Measurements from ENCODE around the gene PAM. TPM values are rescaled to one million over a fixed set of nuclear protein-coding genes. Genes with fewer than 3 reads are reported as not detected.
"Not testable (repeated sequence)": the region's sequence is repeated elsewhere in the genome, so short reads cannot be mapped to it uniquely, and the experiment has no call there.

PAM gene
- total RNA-seq, 4 donors from 2014 or later = 73.0 to 181 (median 138) TPM

- no peaks in the 10 kb centered on the region for H3K36me3 ChIP-seq
- no peak for DNase-seq
- 50 to 62% methylated on average over 1 of the region's 1 CpG for WGBS, 2 donors (ENCODE audit: low coverage in 1 of 2)
- intact Hi-C loops (cut with DNase I; ENCODE audit: low total_unique reads) (no loop called here), in situ Hi-C loops (cut with MboI; ENCODE audit: low pct_ligation_motif_present in 1 of 4, low pct_unique_long_range_greater_than_20kb in 1 of 4, low sequenced_read_pairs in 3 of 4) (loop anchor here in 2 of 4 donors (10.0 to 25.0 kb wide), 2 partner anchors 362 to 364 kb away; no protein-coding TSS in a partner anchor)
- H3K27ac ChIP-seq = no peak overlapping the region
- TF ChIP-seq, protein P1, sequence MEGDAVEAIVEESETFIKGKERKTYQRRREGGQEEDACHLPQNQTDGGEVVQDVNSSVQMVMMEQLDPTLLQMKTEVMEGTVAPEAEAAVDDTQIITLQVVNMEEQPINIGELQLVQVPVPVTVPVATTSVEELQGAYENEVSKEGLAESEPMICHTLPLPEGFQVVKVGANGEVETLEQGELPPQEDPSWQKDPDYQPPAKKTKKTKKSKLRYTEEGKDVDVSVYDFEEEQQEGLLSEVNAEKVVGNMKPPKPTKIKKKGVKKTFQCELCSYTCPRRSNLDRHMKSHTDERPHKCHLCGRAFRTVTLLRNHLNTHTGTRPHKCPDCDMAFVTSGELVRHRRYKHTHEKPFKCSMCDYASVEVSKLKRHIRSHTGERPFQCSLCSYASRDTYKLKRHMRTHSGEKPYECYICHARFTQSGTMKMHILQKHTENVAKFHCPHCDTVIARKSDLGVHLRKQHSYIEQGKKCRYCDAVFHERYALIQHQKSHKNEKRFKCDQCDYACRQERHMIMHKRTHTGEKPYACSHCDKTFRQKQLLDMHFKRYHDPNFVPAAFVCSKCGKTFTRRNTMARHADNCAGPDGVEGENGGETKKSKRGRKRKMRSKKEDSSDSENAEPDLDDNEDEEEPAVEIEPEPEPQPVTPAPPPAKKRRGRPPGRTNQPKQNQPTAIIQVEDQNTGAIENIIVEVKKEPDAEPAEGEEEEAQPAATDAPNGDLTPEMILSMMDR (IDR thresholded peaks at IDR 0.05) = no peak
- TF ChIP-seq POLR2A (IDR thresholded peaks at IDR 0.05) = no peak
- no peak for TF ChIP-seq EP300 (IDR thresholded peaks at IDR 0.05; ENCODE audit: low read depth)
- TF ChIP-seq POLR2AphosphoS5 (IDR thresholded peaks at IDR 0.05) = no peak
- no peaks in the 10 kb centered on the region for H3K9me3 ChIP-seq
- no peaks in the 10 kb centered on the region for H3K27me3 ChIP-seq
- H3K4me1 ChIP-seq = peaks cover 0 to 9% (median 2%) of the 10 kb centered on the region in 4 donors
- no peak overlapping the region for H3K4me3 ChIP-seq
Measured at GRCh38 chr5:102773133-102773532, 18.0 kb downstream of the PAM start.

GRCh38 chr5:102775756-102776155 is 20.7 kb downstream of the PAM start:
- H3K36me3 ChIP-seq, H3K9me3 ChIP-seq: not testable (repeated sequence)
- in situ Hi-C loops (cut with MboI; ENCODE audit: low pct_ligation_motif_present in 1 of 4, low pct_unique_long_range_greater_than_20kb in 1 of 4, low sequenced_read_pairs in 3 of 4) = loop anchor here in 2 of 4 donors (10.0 to 25.0 kb wide), 2 partner anchors 187 to 359 kb away; no protein-coding TSS in a partner anchor

DNA sequence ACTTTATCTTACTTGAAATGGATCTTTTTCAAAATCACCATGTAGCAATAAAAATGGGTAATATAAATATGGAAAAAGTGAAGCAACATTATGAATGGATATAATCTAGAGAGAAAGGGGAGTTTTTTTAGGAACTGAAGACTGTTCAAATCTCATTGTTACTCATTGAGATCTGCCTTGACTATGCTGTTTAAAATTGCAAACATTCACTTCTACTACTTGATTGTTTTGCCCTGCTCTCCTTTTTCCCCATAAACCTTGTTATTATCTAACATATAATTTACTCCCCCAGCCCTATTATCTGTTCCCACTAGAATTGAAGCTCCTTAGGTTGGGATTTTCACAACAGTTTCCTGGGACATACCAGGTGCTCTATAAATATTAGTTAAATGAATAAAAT is 22.0 kb downstream of the PAM start:
- Histone ChIP-seq H3K4me1 (peaks cover 0 to 10% (median 5%) of the 10 kb centered on the region in 4 donors), H3K9me3 (no peaks in the 10 kb centered on the region), H3K27ac (no peak overlapping the region), H3K27me3 (no peaks in the 10 kb centered on the region), H3K36me3 (no peaks in the 10 kb centered on the region), H3K4me3 (no peak overlapping the region)
- TF ChIP-seq POLR2A (IDR thresholded peaks at IDR 0.05) (no peak), POLR2AphosphoS5 (IDR thresholded peaks at IDR 0.05) (no peak), EP300 (IDR thresholded peaks at IDR 0.05; ENCODE audit: low read depth) (no peak)
- TF ChIP-seq, protein P1 (IDR thresholded peaks at IDR 0.05) = no peak
- in situ Hi-C loops (cut with MboI; ENCODE audit: low pct_ligation_motif_present in 1 of 4, low pct_unique_long_range_greater_than_20kb in 1 of 4, low sequenced_read_pairs in 3 of 4) (loop anchor here in 2 of 4 donors (10.0 to 25.0 kb wide), 2 partner anchors 185 to 358 kb away; no protein-coding TSS in a partner anchor), intact Hi-C loops (cut with DNase I; ENCODE audit: low total_unique reads) (no loop called here)
- DNase-seq = no peak

More at GRCh38 chr5:102775756-102776155, 20.7 kb downstream of the PAM start:
- H3K27me3 ChIP-seq; H3K4me3 ChIP-seq; intact Hi-C loops (cut with DNase I; ENCODE audit: low total_unique reads); H3K27ac ChIP-seq; H3K4me1 ChIP-seq; DNase-seq: not testable (repeated sequence)

DNA sequence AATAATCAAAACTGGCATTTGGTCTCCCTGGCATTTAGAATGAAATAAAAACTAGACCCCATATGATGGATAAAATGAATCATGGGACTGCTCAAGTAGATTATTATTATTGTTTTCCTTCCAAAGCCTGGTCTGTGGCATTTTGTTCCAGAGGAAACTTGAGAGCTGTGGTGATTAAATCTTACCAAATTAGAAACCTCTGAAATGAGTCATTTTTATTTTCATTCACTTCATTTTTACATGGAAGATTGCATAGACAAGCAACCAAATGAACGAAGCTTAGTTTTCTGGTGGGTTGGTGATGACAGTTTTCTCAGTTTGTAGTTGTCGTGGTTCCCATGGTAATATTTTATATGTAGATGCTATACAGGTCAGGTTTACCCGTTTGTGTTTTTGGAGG is 23.4 kb downstream of the PAM start:
- no peaks in the 10 kb centered on the region for H3K36me3 ChIP-seq

More for the DNA sequence above, 23.4 kb downstream of the PAM start:
- Histone ChIP-seq H3K4me3 (no peak overlapping the region), H3K27ac (no peak overlapping the region), H3K4me1 (peaks cover 0 to 18% (median 8%) of the 10 kb centered on the region in 4 donors), H3K9me3 (no peaks in the 10 kb centered on the region), H3K27me3 (no peaks in the 10 kb centered on the region)
- in situ Hi-C loops (cut with MboI; ENCODE audit: low pct_ligation_motif_present in 1 of 4, low pct_unique_long_range_greater_than_20kb in 1 of 4, low sequenced_read_pairs in 3 of 4) = loop anchor here in 2 of 4 donors (10.0 to 25.0 kb wide), 2 partner anchors 184 to 356 kb away; no protein-coding TSS in a partner anchor
- 47 to 61% methylated on average over 3 of the region's 3 CpGs for WGBS, 2 donors (ENCODE audit: low coverage in 1 of 2)
- DNase-seq = no peak
- TF ChIP-seq POLR2A (IDR thresholded peaks at IDR 0.05) (no peak), POLR2AphosphoS5 (IDR thresholded peaks at IDR 0.05) (no peak), EP300 (IDR thresholded peaks at IDR 0.05; ENCODE audit: low read depth) (no peak)
- TF ChIP-seq, protein P1 (IDR thresholded peaks at IDR 0.05) = no peak
- intact Hi-C loops (cut with DNase I; ENCODE audit: low total_unique reads) = no loop called here

All from transverse colon (tissue), 4 donors.